HCT116 (cell line): Measurements from ENCODE around the gene MATR3. TPM values are rescaled to one million over a fixed set of nuclear protein-coding genes. Genes with fewer than 3 reads are reported as not detected.

Experiments
- ATAC-seq: fragments of 200-7000 bp; cut with Tn5 transposase; 2 replicates; pipeline ENCODE4 v1.9.1; 2020; ENCODE audit warnings: mild to moderate bottlenecking, moderate library complexity
- BruUV-seq: library from RNA; stranded (reverse); fragments of 400-500 nt; replicated peaks from 2 replicates; lab custom pipeline; 2021; lab: Mats Ljungman, UMichigan
- CTCF ChIA-PET: fragments of 300-600 bp; sonication (Branson Sonifier 250); formaldehyde crosslinking; loops from one replicate; lab custom pipeline; 2021; ENCODE audit warnings: antibody characterized with exemption; lab: Charles Lee
- POLR2A ChIA-PET: fragments of 300-600, 350-600 bp; sonication (Branson Sonifier 250); formaldehyde crosslinking; loops from one replicate; lab custom pipeline; 2021; ENCODE audit warnings: antibody characterized with exemption; lab: Charles Lee
- RAD21 ChIA-PET, 2 experiments: fragments of 300-600 bp; sonication (Branson Sonifier 250); formaldehyde crosslinking; loops; one replicate each; lab custom pipeline; 2023; ENCODE audit warnings: low total read pairs in 2 of 2; ENCODE audit not compliant: uncharacterized antibody in 2 of 2, unreplicated experiment in 2 of 2, low non-redundant PET in 1 of 2; lab: Charles Lee
- DNase-seq: peaks from one replicate; pipeline ENCODE4 v3.0.0-alpha.2; 2010; ENCODE audit warnings: low read depth, low spot score
- H2AFZ ChIP-seq: fragments of 200-600 bp; shearing (Covaris generic), sonication (generic); 2 replicates; pipeline ENCODE4 v1.6.1; 2017; ENCODE audit warnings: low read depth, mixed run types, mixed read lengths, antibody characterized with exemption, low read length; ENCODE audit not compliant: poor library complexity, severe bottlenecking
- H3K27ac ChIP-seq: 2 replicates; pipeline ENCODE4 v1.5.1; 2012; ENCODE audit warnings: low read depth, low read length
- H3K27me3 ChIP-seq: fragments of 200-600 bp; sonication (generic); 2 replicates; pipeline ENCODE4 v1.6.1; 2016; ENCODE audit warnings: mixed run types, low read length, mixed read lengths; ENCODE audit not compliant: insufficient read depth
- H3K36me3 ChIP-seq, 2 experiments: fragments of 200-500 bp in 1 of 2; fragments of 200-600 bp in 1 of 2; sonication (Bioruptor generic) in 1 of 2; sonication (generic) in 1 of 2; 2 replicates each; pipeline versions ENCODE4 v1.5.1 to v1.6.1; 2014 to 2016; ENCODE audit warnings: low read length in 2 of 2, inconsistent platforms in 1 of 2, mixed read lengths in 1 of 2, mixed run types in 1 of 2; ENCODE audit not compliant: insufficient read depth in 2 of 2, control insufficient read depth in 1 of 2
- H3K4me1 ChIP-seq, 2 experiments: fragments of 200-600 bp in 1 of 2; sonication (generic) in 1 of 2; 2 replicates each; pipeline versions ENCODE4 v1.5.1 to v1.6.1; 2012 to 2017; ENCODE audit warnings: low read length in 2 of 2, inconsistent platforms in 1 of 2, mild to moderate bottlenecking in 1 of 2, mixed read lengths in 1 of 2, mixed run types in 1 of 2, moderate library complexity in 1 of 2; ENCODE audit not compliant: insufficient read depth in 2 of 2, control insufficient read depth in 1 of 2
- H3K4me2 ChIP-seq: fragments of 200-600 bp; sonication (generic); 2 replicates; pipeline ENCODE4 v1.6.1; 2017; ENCODE audit warnings: mixed run types, low read length, mixed read lengths
- H3K4me3 ChIP-seq, 2 experiments: fragments of 200-600 bp in 1 of 2; sonication (generic) in 1 of 2; replicated peaks in 1 of 2; 2 replicates each; pipeline ENCODE4 v1.5.1; 2011 to 2016; ENCODE audit warnings: low read length in 2 of 2, control low read depth in 1 of 2, low read depth in 1 of 2, mild to moderate bottlenecking in 1 of 2, mixed read lengths in 1 of 2, mixed run types in 1 of 2
- H3K79me2 ChIP-seq: fragments of 200-600 bp; sonication (generic); 2 replicates; pipeline ENCODE4 v1.6.1; 2017; ENCODE audit warnings: mild to moderate bottlenecking, mixed run types, low read length, moderate library complexity, mixed read lengths; ENCODE audit not compliant: insufficient read depth
- H3K9ac ChIP-seq: fragments of 200-600 bp; sonication (generic); 2 replicates; pipeline ENCODE4 v1.6.1; 2016; ENCODE audit warnings: low read length, mixed read lengths
- H3K9me2 ChIP-seq: fragments of 200-600 bp; sonication (generic), shearing (Covaris generic); 2 replicates; pipeline ENCODE4 v1.6.1; 2017; ENCODE audit warnings: mixed run types, mild to moderate bottlenecking, moderate library complexity; ENCODE audit not compliant: insufficient read depth
- H3K9me3 ChIP-seq, 2 experiments: fragments of 200-500 bp in 1 of 2; fragments of 200-600 bp in 1 of 2; sonication (Bioruptor generic) in 1 of 2; sonication (generic) in 1 of 2; 2 replicates each; pipeline ENCODE4 v1.6.1; 2014 to 2017; ENCODE audit warnings: low read length in 2 of 2, mixed read lengths in 2 of 2, inconsistent platforms in 1 of 2, low read depth in 1 of 2, mild to moderate bottlenecking in 1 of 2, mixed run types in 1 of 2, moderate library complexity in 1 of 2; ENCODE audit not compliant: control insufficient read depth in 1 of 2, insufficient read depth in 1 of 2
- H4K20me1 ChIP-seq: fragments of 200-600 bp; sonication (generic), shearing (Covaris generic); 2 replicates; pipeline ENCODE4 v1.6.1; 2017; ENCODE audit warnings: mixed run types, mild to moderate bottlenecking, moderate library complexity; ENCODE audit not compliant: insufficient read depth
- CBX3 ChIP-seq: IDR thresholded peaks from 2 replicates; pipeline ENCODE4 v1.6.1; 2012; ENCODE audit warnings: low read depth
- CEBPB ChIP-seq: IDR thresholded peaks from 2 replicates; pipeline ENCODE4 v1.6.1; 2012; ENCODE audit warnings: low read depth
- CTCF ChIP-seq, 3 experiments: fragments of 200-600 bp in 1 of 3; sonication (generic) in 1 of 3; IDR thresholded peaks in 2 of 3; conservative IDR thresholded peaks in 1 of 3; 2 replicates each; pipeline ENCODE4 v1.5.1; 2012 to 2017; ENCODE audit warnings: low read depth in 2 of 3, low read length in 2 of 3, antibody characterized with exemption in 1 of 3, borderline replicate concordance in 1 of 3, control low read depth in 1 of 3, mild to moderate bottlenecking in 1 of 3, mixed read lengths in 1 of 3, mixed run types in 1 of 3, moderate library complexity in 1 of 3; ENCODE audit not compliant: insufficient read depth in 1 of 3
- EGR1 ChIP-seq: IDR thresholded peaks from 2 replicates; pipeline ENCODE4 v1.6.1; 2012; ENCODE audit warnings: low read depth
- ELF1 ChIP-seq: IDR thresholded peaks from 2 replicates; pipeline ENCODE4 v1.6.1; 2012; ENCODE audit warnings: low read depth, borderline replicate concordance
- EZH2 ChIP-seq: fragments of 200-600 bp; sonication (generic); IDR thresholded peaks from 2 replicates; pipeline ENCODE4 v1.6.1; 2017; ENCODE audit warnings: antibody characterized with exemption, mixed run types
- EZH2phosphoT487 ChIP-seq: fragments of 200-600 bp; IDR thresholded peaks from 2 replicates; pipeline ENCODE4 v1.6.1; 2018; ENCODE audit warnings: antibody characterized with exemption, borderline replicate concordance
- FOSL1 ChIP-seq: IDR thresholded peaks from 2 replicates; pipeline ENCODE4 v1.6.1; 2012; ENCODE audit warnings: low read depth
- JUND ChIP-seq: IDR thresholded peaks from 2 replicates; pipeline ENCODE4 v1.6.1; 2012
- MAX ChIP-seq: IDR thresholded peaks from 2 replicates; pipeline ENCODE4 v1.6.1; 2012
- POLR2AphosphoS5 ChIP-seq: IDR thresholded peaks from 2 replicates; pipeline ENCODE4 v1.6.1; 2011; ENCODE audit warnings: mild to moderate bottlenecking, low read depth, low read length, moderate library complexity
- SRF ChIP-seq: IDR thresholded peaks from 2 replicates; pipeline ENCODE4 v1.6.1; 2012; ENCODE audit warnings: low read depth
- TCF7L2 ChIP-seq: IDR thresholded peaks from 2 replicates; pipeline ENCODE4 v1.7.0; 2011; ENCODE audit warnings: borderline replicate concordance, inconsistent platforms; ENCODE audit not compliant: insufficient read depth, insufficient read length; ENCODE audit errors: extremely low read depth
- ZFX ChIP-seq: fragments of 450-650 bp; IDR thresholded peaks from 2 replicates; pipeline ENCODE4 v1.6.1; 2017
- ZNF274 ChIP-seq: fragments of 200-500 bp; sonication (Bioruptor generic); IDR thresholded peaks from 2 replicates; pipeline ENCODE4 v1.6.1; 2014; ENCODE audit warnings: mild to moderate bottlenecking, low read depth, low read length, inconsistent platforms
- intact Hi-C: fragments of 100-400 bp; cut with micrococcal nuclease; formaldehyde crosslinking; loops from 2 replicates; pipeline ENCODE4 v1.10.0; 2022
- total RNA-seq: library from RNA; stranded (reverse); gene quantifications from one replicate; pipeline ENCODE4 v1.2.1, GENCODE V29; 2021; ENCODE audit not compliant: unreplicated experiment
- TF ChIP-seq, protein P1 (sequence below): IDR thresholded peaks from 2 replicates; pipeline ENCODE4 v1.6.1; 2012; ENCODE audit warnings: low read depth
- TF ChIP-seq, protein P2 (sequence below): IDR thresholded peaks from 2 replicates; pipeline ENCODE4 v1.6.1; 2012

The MATR3 gene
- total RNA-seq, 1 experiment from 2014 or later, result 123 TPM

- no peak overlapping the region for H3K9ac ChIP-seq
- H3K36me3 ChIP-seq, result no peaks in the 10 kb centered on the region
- ChIA-PET CTCF (interaction anchor here (0.7 kb wide), 1 partner anchor 730 kb away, joined by 3 read pairs; no protein-coding TSS in a partner anchor), POLR2A (no interaction called here), RAD21 (no interaction called here)
- no peaks in the 10 kb centered on the region for H3K9me3 ChIP-seq
- peaks cover 5 to 28% of the 10 kb centered on the region in 2 experiments for H3K4me1 ChIP-seq
- no peak for TF ChIP-seq EZH2phosphoT487
- TF ChIP-seq CBX3, result no peak
- TF ChIP-seq, protein P1, sequence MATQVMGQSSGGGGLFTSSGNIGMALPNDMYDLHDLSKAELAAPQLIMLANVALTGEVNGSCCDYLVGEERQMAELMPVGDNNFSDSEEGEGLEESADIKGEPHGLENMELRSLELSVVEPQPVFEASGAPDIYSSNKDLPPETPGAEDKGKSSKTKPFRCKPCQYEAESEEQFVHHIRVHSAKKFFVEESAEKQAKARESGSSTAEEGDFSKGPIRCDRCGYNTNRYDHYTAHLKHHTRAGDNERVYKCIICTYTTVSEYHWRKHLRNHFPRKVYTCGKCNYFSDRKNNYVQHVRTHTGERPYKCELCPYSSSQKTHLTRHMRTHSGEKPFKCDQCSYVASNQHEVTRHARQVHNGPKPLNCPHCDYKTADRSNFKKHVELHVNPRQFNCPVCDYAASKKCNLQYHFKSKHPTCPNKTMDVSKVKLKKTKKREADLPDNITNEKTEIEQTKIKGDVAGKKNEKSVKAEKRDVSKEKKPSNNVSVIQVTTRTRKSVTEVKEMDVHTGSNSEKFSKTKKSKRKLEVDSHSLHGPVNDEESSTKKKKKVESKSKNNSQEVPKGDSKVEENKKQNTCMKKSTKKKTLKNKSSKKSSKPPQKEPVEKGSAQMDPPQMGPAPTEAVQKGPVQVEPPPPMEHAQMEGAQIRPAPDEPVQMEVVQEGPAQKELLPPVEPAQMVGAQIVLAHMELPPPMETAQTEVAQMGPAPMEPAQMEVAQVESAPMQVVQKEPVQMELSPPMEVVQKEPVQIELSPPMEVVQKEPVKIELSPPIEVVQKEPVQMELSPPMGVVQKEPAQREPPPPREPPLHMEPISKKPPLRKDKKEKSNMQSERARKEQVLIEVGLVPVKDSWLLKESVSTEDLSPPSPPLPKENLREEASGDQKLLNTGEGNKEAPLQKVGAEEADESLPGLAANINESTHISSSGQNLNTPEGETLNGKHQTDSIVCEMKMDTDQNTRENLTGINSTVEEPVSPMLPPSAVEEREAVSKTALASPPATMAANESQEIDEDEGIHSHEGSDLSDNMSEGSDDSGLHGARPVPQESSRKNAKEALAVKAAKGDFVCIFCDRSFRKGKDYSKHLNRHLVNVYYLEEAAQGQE, result no peak
- TF ChIP-seq CEBPB, result no peak
- TF ChIP-seq JUND, result no peak
- TF ChIP-seq SRF, result no peak
- no peak for TF ChIP-seq CTCF (IDR thresholded peaks at IDR 0.05 in 2 of 3, conservative IDR thresholded peaks at IDR 0.05 in 1 of 3; ENCODE audit: borderline replicate concordance in 1 of 3, insufficient read depth in 1 of 3, low read depth in 2 of 3, low read length in 2 of 3)
- TF ChIP-seq POLR2AphosphoS5, result no peak
- no peak for TF ChIP-seq FOSL1
- no peak for TF ChIP-seq MAX
- TF ChIP-seq ZFX, result no peak
- no peak for TF ChIP-seq EGR1
- TF ChIP-seq, protein P2, sequence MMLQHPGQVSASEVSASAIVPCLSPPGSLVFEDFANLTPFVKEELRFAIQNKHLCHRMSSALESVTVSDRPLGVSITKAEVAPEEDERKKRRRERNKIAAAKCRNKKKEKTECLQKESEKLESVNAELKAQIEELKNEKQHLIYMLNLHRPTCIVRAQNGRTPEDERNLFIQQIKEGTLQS, result no peak
- TF ChIP-seq ZNF274, result no peak
- no peak for TF ChIP-seq ELF1
- TF ChIP-seq TCF7L2, result no peak
- TF ChIP-seq EZH2, result no peak
- H3K27me3 ChIP-seq, result no peaks in the 10 kb centered on the region
- DNase-seq, result no peak
- intact Hi-C loops, result loop anchor here (10.0 kb wide), 3 partner anchors 331 to 811 kb away; partner anchors contain the start of gene CTNNA1
- H3K4me3 ChIP-seq, result no peak overlapping the region
- no peaks in the 10 kb centered on the region for H3K9me2 ChIP-seq
- ATAC-seq, result no peak
- H4K20me1 ChIP-seq, result no peaks in the 10 kb centered on the region
- H3K79me2 ChIP-seq, result no peaks in the 10 kb centered on the region
- no peak overlapping the region for H2AFZ ChIP-seq
- no peak overlapping the region for H3K27ac ChIP-seq
- H3K4me2 ChIP-seq, result no peak overlapping the region
- BruUV-seq, result no TSS peak
Observed at GRCh38 chr5:139266236-139266635, 27.3 kb upstream of the MATR3 start.
